PC-9 (cell line): ENCODE measurements around the gene SLC10A6. TPM values are rescaled to one million over a fixed set of nuclear protein-coding genes. Genes with fewer than 3 reads are reported as not detected.

Experiments
- BruUV-seq: library from RNA; stranded (reverse); fragments of 400-500 nt; replicated peaks from 2 replicates; lab custom pipeline; 2021; lab: Mats Ljungman, UMichigan
- CTCF ChIA-PET: fragments of 300-600 bp; sonication (Branson Sonifier 250); formaldehyde crosslinking; loops from one replicate; lab custom pipeline; 2022; ENCODE audit warnings: antibody characterized with exemption; lab: Charles Lee
- POLR2A ChIA-PET: fragments of 300-600 bp; sonication (Branson Sonifier 250); formaldehyde crosslinking; loops from one replicate; lab custom pipeline; 2022; ENCODE audit warnings: antibody characterized with exemption; ENCODE audit not compliant: unreplicated experiment; lab: Charles Lee
- DNase-seq, 2 experiments: peaks; one replicate each; pipeline versions ENCODE4 v3.0.0 to v3.0.0-alpha.2; 2015 to 2022; ENCODE audit warnings: mixed read lengths in 1 of 2
- H2AFZ ChIP-seq: fragments of 200-600 bp; sonication (generic); 2 replicates; pipeline ENCODE4 v1.8.1; 2017; ENCODE audit warnings: antibody characterized with exemption
- H3F3A ChIP-seq: fragments of 200-600 bp; sonication (generic); 2 replicates; pipeline ENCODE4 v1.8.1; 2017; ENCODE audit warnings: antibody characterized with exemption, mild to moderate bottlenecking, low read depth; ENCODE audit not compliant: insufficient read depth
- H3K27ac ChIP-seq: fragments of 200-600 bp; sonication (generic); 2 replicates; pipeline ENCODE4 v1.6.1; 2016; ENCODE audit warnings: mixed run types
- H3K27me3 ChIP-seq: fragments of 200-600 bp; sonication (generic); 2 replicates; pipeline ENCODE4 v1.6.1; 2016; ENCODE audit warnings: low read depth, mixed run types; ENCODE audit not compliant: insufficient read depth
- H3K36me3 ChIP-seq: fragments of 200-600 bp; sonication (generic); 2 replicates; pipeline ENCODE4 v1.6.1; 2016; ENCODE audit warnings: low read depth, mixed run types
- H3K4me1 ChIP-seq: fragments of 200-600 bp; sonication (generic); replicated peaks from 2 replicates; pipeline ENCODE4 v1.6.1; 2016; ENCODE audit warnings: mixed run types; ENCODE audit not compliant: insufficient read depth
- H3K4me2 ChIP-seq: fragments of 200-600 bp; sonication (generic); 2 replicates; pipeline ENCODE4 v1.6.1; 2017; ENCODE audit warnings: mixed run types
- H3K4me3 ChIP-seq: fragments of 200-600 bp; sonication (generic); 2 replicates; pipeline ENCODE4 v1.6.1; 2016; ENCODE audit warnings: mixed run types
- H3K79me2 ChIP-seq: fragments of 200-600 bp; sonication (generic); 2 replicates; pipeline ENCODE4 v1.6.1; 2017; ENCODE audit warnings: low read depth, mixed run types
- H3K9me2 ChIP-seq: fragments of 200-600 bp; sonication (generic); 2 replicates; pipeline ENCODE4 v1.8.1; 2017; ENCODE audit warnings: mild to moderate bottlenecking; ENCODE audit not compliant: insufficient read depth
- H3K9me3 ChIP-seq: fragments of 200-600 bp; sonication (generic); 2 replicates; pipeline ENCODE4 v1.8.1; 2016; ENCODE audit warnings: low read depth; ENCODE audit not compliant: insufficient read depth
- H4K20me1 ChIP-seq: fragments of 200-600 bp; sonication (generic); 2 replicates; pipeline ENCODE4 v1.8.1; 2017; ENCODE audit not compliant: insufficient read depth
- CTCF ChIP-seq: fragments of 200-600 bp; sonication (generic); conservative IDR thresholded peaks from 2 replicates; pipeline ENCODE4 v1.6.1; 2017; ENCODE audit warnings: mixed run types, antibody characterized with exemption, mild to moderate bottlenecking, moderate library complexity
- EZH2 ChIP-seq: fragments of 200-600 bp; sonication (generic); IDR thresholded peaks from 2 replicates; pipeline ENCODE4 v1.8.0; 2017; ENCODE audit warnings: antibody characterized with exemption, low read depth
- intact Hi-C: fragments of 100-400 bp; cut with micrococcal nuclease; formaldehyde crosslinking; loops from one replicate; pipeline ENCODE4 v1.10.0; 2022; ENCODE audit not compliant: unreplicated experiment
- total RNA-seq: library from RNA; stranded (reverse); gene quantifications from 2 replicates; pipeline ENCODE4 v1.2.3, GENCODE V29; 2021

Gene SLC10A6
- total RNA-seq, 1 experiment from 2014 or later, result not detected

GRCh38 chr4:86837691-86838503 lies 11.3 kb downstream of the SLC10A6 start:
- Histone ChIP-seq H3K27ac (no peak overlapping the region), H3K4me2 (no peak overlapping the region), H4K20me1 (no peaks in the 10 kb centered on the region), H3F3A (no peaks in the 10 kb centered on the region), H3K4me3 (no peak overlapping the region), H3K79me2 (no peaks in the 10 kb centered on the region), H3K36me3 (no peaks in the 10 kb centered on the region), H3K9me3 (no peaks in the 10 kb centered on the region), H3K9me2 (no peaks in the 10 kb centered on the region), H2AFZ (no peak overlapping the region), H3K4me1 (no peaks in the 10 kb centered on the region), H3K27me3 (no peaks in the 10 kb centered on the region)
- BruUV-seq, result no TSS peak
- CTCF ChIA-PET, result no interaction called here
- no peak for TF ChIP-seq EZH2
- no peak for TF ChIP-seq CTCF
- no peak for DNase-seq
- POLR2A ChIA-PET, result no interaction called here
- intact Hi-C loops, result no loop called here

DNA sequence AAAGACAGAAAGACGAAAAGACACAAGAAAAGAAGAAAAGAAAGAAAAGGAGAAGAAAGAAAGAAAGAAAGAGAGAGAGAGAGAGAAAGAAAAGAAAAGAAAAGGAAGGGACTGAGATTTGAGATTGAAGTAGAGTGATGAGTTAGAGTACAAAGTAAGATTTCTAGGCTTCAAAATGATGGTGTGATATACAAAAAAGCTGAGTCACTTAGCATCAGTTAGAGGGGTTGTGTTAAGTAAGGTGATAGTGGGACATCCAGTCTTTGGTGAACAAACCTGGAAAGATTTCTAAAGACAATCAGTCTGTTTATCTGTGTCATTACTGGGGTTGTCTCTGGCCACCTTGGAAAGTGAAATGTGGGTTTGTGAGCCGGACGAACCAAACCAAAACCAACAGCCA lies 13.5 kb downstream of the SLC10A6 start:
- Histone ChIP-seq H3K9me3 (no peaks in the 10 kb centered on the region), H3K27ac (no peak overlapping the region), H3K4me2 (no peak overlapping the region), H3K9me2 (no peaks in the 10 kb centered on the region), H3K4me3 (no peak overlapping the region), H2AFZ (no peak overlapping the region), H4K20me1 (no peaks in the 10 kb centered on the region), H3K79me2 (no peaks in the 10 kb centered on the region), H3K27me3 (no peaks in the 10 kb centered on the region), H3K36me3 (no peaks in the 10 kb centered on the region), H3K4me1 (peaks cover 20% of the 10 kb centered on the region), H3F3A (peaks cover 12% of the 10 kb centered on the region)
- BruUV-seq, result no TSS peak
- no peak for DNase-seq
- intact Hi-C loops, result no loop called here
- TF ChIP-seq EZH2, result no peak
- TF ChIP-seq CTCF, result no peak
- CTCF ChIA-PET, result no interaction called here
- POLR2A ChIA-PET, result no interaction called here

- Histone ChIP-seq H3K4me1 (peaks cover 28% of the 10 kb centered on the region), H3K4me3 (no peak overlapping the region), H3K9me3 (no peaks in the 10 kb centered on the region), H4K20me1 (no peaks in the 10 kb centered on the region), H3K27me3 (no peaks in the 10 kb centered on the region), H2AFZ (no peak overlapping the region), H3K9me2 (no peaks in the 10 kb centered on the region), H3K4me2 (no peak overlapping the region), H3K27ac (no peak overlapping the region), H3F3A (peaks cover 20% of the 10 kb centered on the region), H3K79me2 (no peaks in the 10 kb centered on the region), H3K36me3 (no peaks in the 10 kb centered on the region)
- intact Hi-C loops, result no loop called here
- TF ChIP-seq CTCF, result no peak
- no peak for TF ChIP-seq EZH2
- ChIA-PET POLR2A (interaction anchor here (0.6 kb wide), 1 partner anchor 1688 kb away, joined by 5 read pairs; no protein-coding TSS in a partner anchor), CTCF (no interaction called here)
- no TSS peak for BruUV-seq
- DNase-seq, result no peak
These were observed 14.3 kb downstream of the SLC10A6 start for GRCh38 chr4:86834901-86835300.
